Astrocyte of the cerebellum (primary cell): Measurements from ENCODE around the gene IL12RB2.
A peak's percentile ranks its signal among the peaks of the same experiment; 100 is the strongest.

Source experiments
- DNase-seq: peaks from one replicate; pipeline ENCODE4 v3.0.0-alpha.2; 2011; ENCODE audit warnings: low read depth
- H3K4me3 ChIP-seq: 2 replicates; pipeline ENCODE4 v1.5.1; 2011; ENCODE audit warnings: mild to moderate bottlenecking, low read depth, low read length, moderate library complexity
- in situ Hi-C: cut with HindIII; loops from 2 replicates; pipeline ENCODE4 v1.10.0; 2017; ENCODE audit warnings: low sequenced_read_pairs
- TF ChIP-seq, protein P1 (sequence below): IDR thresholded peaks from 2 replicates; pipeline ENCODE4 v1.5.1; 2012; ENCODE audit warnings: low read length, low read depth, moderate library complexity, mild to moderate bottlenecking; ENCODE audit errors: missing control alignments

IL12RB2 gene

DNA sequence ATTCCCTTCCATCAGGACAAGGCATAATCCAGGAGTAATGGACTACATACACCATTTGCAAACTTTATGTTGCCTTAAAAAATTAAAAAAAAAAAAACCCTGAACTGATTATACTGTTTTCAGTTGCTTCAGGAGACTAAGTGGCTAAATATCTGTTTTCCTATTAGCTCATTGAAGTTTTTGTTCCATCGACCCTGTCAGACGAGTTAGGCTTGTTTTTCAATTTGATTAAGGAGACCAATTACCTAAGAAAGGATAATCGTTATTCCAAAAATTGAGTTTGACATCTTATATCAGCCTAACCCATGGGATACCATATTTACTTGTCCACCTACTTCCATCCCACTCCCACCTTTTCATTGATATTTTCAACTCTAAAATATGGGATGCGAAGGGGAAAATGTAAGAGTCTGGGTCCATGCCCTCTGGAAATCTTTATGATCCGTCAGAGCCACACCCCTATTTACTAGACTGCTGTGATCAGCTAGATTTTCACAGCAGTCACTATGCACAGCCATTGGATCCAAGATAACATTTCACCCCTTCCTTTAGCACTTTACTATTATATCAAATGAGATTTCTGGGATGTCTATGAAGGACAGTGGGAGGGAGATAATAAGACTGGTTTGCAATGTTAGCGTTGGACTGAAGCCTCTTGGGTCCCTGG is 41.0 kb downstream of the IL12RB2 start:
- TF ChIP-seq, protein P1, sequence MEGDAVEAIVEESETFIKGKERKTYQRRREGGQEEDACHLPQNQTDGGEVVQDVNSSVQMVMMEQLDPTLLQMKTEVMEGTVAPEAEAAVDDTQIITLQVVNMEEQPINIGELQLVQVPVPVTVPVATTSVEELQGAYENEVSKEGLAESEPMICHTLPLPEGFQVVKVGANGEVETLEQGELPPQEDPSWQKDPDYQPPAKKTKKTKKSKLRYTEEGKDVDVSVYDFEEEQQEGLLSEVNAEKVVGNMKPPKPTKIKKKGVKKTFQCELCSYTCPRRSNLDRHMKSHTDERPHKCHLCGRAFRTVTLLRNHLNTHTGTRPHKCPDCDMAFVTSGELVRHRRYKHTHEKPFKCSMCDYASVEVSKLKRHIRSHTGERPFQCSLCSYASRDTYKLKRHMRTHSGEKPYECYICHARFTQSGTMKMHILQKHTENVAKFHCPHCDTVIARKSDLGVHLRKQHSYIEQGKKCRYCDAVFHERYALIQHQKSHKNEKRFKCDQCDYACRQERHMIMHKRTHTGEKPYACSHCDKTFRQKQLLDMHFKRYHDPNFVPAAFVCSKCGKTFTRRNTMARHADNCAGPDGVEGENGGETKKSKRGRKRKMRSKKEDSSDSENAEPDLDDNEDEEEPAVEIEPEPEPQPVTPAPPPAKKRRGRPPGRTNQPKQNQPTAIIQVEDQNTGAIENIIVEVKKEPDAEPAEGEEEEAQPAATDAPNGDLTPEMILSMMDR = no peak
- in situ Hi-C loops = loop anchor here (5.0 kb wide), 2 partner anchors 79 to 154 kb away; no protein-coding TSS in a partner anchor

DNA sequence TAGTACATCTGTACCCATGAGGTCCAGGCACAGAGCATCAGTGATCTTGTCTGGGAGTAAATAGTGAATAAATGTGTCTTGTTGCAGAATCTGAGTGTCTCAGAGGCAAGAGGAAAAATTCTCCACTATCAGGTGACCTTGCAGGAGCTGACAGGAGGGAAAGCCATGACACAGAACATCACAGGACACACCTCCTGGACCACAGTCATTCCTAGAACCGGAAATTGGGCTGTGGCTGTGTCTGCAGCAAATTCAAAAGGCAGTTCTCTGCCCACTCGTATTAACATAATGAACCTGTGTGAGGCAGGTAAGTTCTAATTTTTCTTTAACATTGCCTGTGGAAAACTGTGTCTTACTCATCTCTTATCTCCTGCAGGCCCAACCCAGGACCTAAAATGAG is 43.1 kb downstream of the IL12RB2 start:
- TF ChIP-seq, protein P1 = no peak
- H3K4me3 ChIP-seq = no peak overlapping the region
- in situ Hi-C loops = no loop called here
- DNase-seq = no peak

More for the DNA sequence above, 41.0 kb downstream of the IL12RB2 start:
- no peak overlapping the region for H3K4me3 ChIP-seq
- DNase-seq = no peak

DNA sequence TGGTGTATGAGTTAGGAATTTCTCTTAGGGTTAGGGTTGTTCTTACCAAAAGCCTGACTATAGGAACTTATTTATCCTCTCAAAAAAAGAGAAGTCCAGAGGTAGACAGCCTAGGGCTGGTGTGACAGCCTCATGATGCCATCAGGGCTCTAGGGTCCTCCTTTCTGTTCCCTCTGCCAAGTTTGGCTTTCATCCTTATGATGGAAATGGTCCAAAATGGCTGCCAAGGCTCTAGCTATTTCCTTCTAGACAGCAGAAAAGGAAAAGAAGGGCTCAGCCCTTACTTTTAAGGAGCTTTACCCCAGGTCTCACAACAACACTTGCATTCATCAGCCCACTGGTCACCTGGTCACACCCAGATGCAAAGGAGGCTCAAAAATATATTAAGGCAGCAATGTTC is 44.5 kb downstream of the IL12RB2 start:
- in situ Hi-C loops = no loop called here
- H3K4me3 ChIP-seq = no peak overlapping the region
- DNase-seq = no peak
- TF ChIP-seq, protein P1 = no peak

DNA sequence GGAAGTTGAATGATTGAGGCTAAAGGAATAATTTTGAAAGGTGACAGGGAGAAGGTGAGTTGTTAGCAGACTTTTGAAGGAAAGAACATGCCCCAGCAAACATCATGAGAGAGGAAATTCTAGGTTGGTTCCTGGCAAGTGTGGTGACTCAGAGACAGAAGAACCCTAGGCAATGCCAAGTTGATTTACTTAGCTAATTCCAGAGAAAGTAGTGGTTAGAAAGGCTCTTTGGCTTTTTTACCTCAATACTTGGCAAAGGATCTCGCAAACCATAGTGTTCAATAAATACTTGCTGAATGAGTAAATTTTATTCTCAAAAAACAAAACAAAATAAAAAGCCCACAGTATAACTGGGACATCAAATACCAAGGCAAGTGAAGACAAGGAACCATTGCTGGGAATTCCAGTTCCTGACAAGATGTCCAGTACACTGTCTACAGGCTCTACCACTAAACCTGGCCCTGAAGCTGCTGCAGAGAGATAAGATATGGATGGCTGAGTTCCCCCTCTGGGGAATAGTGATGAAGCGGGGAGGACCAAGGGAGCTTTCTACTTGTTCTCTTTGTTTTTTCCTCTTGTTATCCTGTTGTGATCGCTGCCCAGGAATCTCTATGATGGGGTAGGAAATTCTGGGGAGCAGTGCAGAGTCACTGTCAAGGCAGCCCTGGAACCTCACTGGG is 48.2 kb downstream of the IL12RB2 start:
- in situ Hi-C loops = no loop called here
- DNase-seq = peak; percentile 90
- TF ChIP-seq, protein P1 = no peak
- no peak overlapping the region for H3K4me3 ChIP-seq

DNA sequence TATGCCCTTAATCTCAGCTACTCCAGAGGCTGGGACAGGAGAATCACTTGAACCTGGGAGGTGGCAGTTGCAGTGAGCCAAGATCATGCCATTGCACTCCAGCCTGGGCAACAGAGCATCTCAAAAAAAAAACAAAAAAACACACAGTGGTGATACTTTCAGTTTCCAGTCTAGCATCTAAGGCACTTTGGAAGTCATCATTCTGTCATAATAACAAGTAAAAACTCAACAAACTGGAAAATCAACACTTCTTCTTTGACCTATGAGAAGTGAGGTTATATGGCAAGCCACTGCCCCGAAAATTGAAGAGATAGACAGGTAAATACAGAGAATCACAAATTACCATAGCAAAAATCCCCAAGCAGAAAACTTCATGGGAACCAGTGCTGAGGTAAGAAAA is 51.9 kb downstream of the IL12RB2 start:
- no peak for DNase-seq
- TF ChIP-seq, protein P1 = no peak
- in situ Hi-C loops = no loop called here
- H3K4me3 ChIP-seq = no peak overlapping the region

DNA sequence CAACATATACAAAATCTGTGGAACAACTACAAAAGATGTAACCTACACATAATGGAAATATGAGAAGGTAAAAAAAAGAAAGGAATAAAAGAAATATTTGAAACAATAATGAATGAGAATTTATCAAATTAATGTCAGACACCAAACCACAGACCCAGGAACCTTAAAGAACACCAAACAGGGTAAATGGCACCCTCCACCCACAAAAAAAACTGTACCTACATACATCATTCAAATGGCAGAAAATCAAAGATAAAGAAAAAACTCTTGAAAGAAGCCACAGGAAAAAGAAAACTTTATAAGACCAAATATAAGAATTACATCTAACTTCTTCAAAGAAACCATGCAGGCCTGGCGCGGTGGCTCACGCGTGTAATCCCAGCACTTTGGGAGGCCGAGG is 54.0 kb downstream of the IL12RB2 start:
- in situ Hi-C loops = no loop called here
- no peak for DNase-seq
- H3K4me3 ChIP-seq = no peak overlapping the region
- TF ChIP-seq, protein P1 = no peak
